ENCODE measurements around the gene RSRC2.
A peak's percentile ranks its signal among the peaks of the same experiment; 100 is the strongest.

The RSRC2 gene

GRCh38 chr12:122460641-122461040, 66.1 kb downstream of the RSRC2 start:
- Mint-ChIP-seq H3K4me1 (ENCODE audit: low read depth) (peaks cover 8% of the 10 kb centered on the region), H3K27me3 (ENCODE audit: low read depth) (no peaks in the 10 kb centered on the region), H3K9me3 (no peaks in the 10 kb centered on the region), H3K27ac (no peak overlapping the region), H3K4me3 (no peak overlapping the region), H3K36me3 (ENCODE audit: low read depth) (no peaks in the 10 kb centered on the region)
- DNase-seq (ENCODE audit: low spot score): no peak

DNA sequence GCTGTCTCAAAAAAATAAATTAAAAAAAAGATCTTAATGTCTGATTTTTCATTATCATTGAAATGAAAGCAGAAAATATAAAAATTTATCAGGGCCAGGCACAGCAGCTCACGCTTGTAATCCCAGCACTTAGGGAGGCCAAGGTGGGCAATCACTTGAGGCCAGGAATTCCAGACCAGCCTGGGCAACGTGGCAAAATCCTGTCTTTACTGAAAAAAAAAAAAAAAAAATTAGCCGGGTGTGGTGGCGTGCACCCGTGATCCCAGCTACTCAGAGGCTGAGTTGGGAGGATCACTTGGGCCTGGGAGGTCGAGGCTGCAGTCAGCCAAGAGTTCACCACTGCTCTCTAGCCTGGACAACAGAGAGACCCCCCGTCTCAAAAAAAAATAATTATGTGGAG, 66.7 kb downstream of the RSRC2 start:
- Mint-ChIP-seq H3K4me1 (ENCODE audit: low read depth) (peaks cover 8% of the 10 kb centered on the region), H3K36me3 (ENCODE audit: low read depth) (no peaks in the 10 kb centered on the region), H3K4me3 (no peak overlapping the region), H3K9me3 (no peaks in the 10 kb centered on the region), H3K27ac (no peak overlapping the region), H3K27me3 (ENCODE audit: low read depth) (no peaks in the 10 kb centered on the region)
- DNase-seq (ENCODE audit: low spot score): no peak

- Mint-ChIP-seq H3K27me3 (ENCODE audit: low read depth) (no peaks in the 10 kb centered on the region), H3K27ac (no peak overlapping the region), H3K9me3 (no peaks in the 10 kb centered on the region), H3K36me3 (ENCODE audit: low read depth) (no peaks in the 10 kb centered on the region), H3K4me1 (ENCODE audit: low read depth) (peaks cover 10% of the 10 kb centered on the region), H3K4me3 (no peak overlapping the region)
- DNase-seq (ENCODE audit: low spot score): no peak
Measured at GRCh38 chr12:122459211-122459610, 67.5 kb downstream of the RSRC2 start.

- Mint-ChIP-seq H3K4me1 (ENCODE audit: low read depth) (peaks cover 17% of the 10 kb centered on the region), H3K9me3 (peaks cover 4% of the 10 kb centered on the region), H3K4me3 (no peak overlapping the region), H3K27ac (peak overlapping the region; percentile 17), H3K36me3 (ENCODE audit: low read depth) (peaks cover 1% of the 10 kb centered on the region), H3K27me3 (ENCODE audit: low read depth) (no peaks in the 10 kb centered on the region)
- DNase-seq (ENCODE audit: low spot score): no peak
Measured at GRCh38 chr12:122458105-122459035, 68.4 kb downstream of the RSRC2 start.

DNA sequence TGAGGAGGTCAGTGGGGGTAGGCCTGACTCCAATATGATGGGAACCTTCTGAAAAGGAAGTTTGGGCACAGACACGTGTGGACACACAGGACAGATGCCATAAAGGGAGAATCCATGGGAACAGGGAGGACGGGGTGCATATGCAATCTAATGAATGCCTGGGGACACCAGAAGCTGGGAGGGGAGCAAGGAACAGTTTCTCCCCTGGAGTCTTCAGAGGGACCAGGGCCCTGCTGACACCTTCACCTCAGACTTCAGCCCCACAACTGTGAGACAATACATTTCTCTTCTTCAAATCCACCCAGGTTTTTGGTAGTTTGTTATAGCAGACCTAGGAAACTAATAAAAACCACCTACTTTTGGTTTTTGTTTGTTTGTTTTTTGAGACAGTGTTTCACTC, 69.1 kb downstream of the RSRC2 start:
- Mint-ChIP-seq H3K36me3 (ENCODE audit: low read depth) (peaks cover 1% of the 10 kb centered on the region), H3K4me3 (no peak overlapping the region), H3K9me3 (peaks cover 4% of the 10 kb centered on the region), H3K27ac (peak overlapping the region; percentile 17), H3K4me1 (ENCODE audit: low read depth) (peaks cover 25% of the 10 kb centered on the region), H3K27me3 (ENCODE audit: low read depth) (no peaks in the 10 kb centered on the region)
- no peak for DNase-seq (ENCODE audit: low spot score)

DNA sequence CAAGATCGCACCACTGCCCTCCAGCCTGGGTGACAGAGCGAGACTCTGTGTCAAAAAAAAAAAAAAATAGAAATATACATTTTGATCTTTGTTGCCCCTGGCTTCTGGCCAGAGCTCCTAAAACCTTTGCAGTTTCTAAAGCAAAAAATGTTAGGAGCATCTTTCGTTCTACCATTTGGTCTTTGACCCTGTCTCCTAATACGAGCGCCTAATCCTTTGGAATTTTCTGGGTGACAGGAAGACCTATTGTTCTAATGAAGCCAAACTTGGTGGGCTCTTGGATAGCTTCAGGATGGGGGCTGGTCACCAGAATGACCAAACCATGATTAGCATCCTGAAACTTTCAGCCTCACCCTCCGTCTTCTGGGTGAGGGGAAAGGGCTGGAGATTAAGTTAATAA, 72.0 kb downstream of the RSRC2 start:
- H3K36me3 Mint-ChIP-seq (ENCODE audit: low read depth): peaks cover 1% of the 10 kb centered on the region
- H3K4me1 Mint-ChIP-seq (ENCODE audit: low read depth): peaks cover 32% of the 10 kb centered on the region
- H3K4me3 Mint-ChIP-seq: no peak overlapping the region
- DNase-seq (ENCODE audit: low spot score): no peak
- no peak overlapping the region for H3K27ac Mint-ChIP-seq
- H3K27me3 Mint-ChIP-seq (ENCODE audit: low read depth): no peaks in the 10 kb centered on the region
- H3K9me3 Mint-ChIP-seq: peaks cover 4% of the 10 kb centered on the region

DNA sequence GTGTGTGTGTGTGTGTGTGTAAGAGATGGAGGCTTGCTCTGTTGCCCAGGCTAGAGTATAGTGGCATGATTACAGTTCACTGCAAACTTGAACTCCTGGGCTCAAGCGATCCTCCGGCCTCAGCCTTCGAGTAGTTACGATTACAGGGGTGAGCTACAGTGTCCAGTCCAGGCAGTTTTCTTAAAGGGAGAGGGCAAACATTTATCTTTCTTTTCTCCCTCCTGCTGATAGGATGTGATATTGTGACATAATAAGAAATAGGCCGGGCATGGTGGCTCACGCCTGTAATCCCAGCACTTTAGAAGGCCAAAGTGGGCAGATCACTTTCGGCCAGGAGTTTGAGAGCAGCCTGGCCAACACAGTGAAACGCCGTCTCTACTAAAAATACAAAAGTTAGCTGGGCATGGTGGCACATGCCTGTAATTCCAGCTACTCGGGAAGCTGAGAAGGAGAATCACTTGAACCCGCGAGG, 72.5 kb downstream of the RSRC2 start:
- Mint-ChIP-seq H3K27ac (peak overlapping the region; percentile 99), H3K4me3 (peak overlapping the region; percentile 71), H3K36me3 (ENCODE audit: low read depth) (peaks cover 1% of the 10 kb centered on the region), H3K27me3 (ENCODE audit: low read depth) (no peaks in the 10 kb centered on the region), H3K9me3 (peaks cover 4% of the 10 kb centered on the region), H3K4me1 (ENCODE audit: low read depth) (peaks cover 32% of the 10 kb centered on the region)
- DNase-seq (ENCODE audit: low spot score): no peak

All from T-helper 2 cell treated with Interferon-gamma antibody and Interleukin-4, amounts not matched to agents 5 μg/mL and 100 μg/mL, for 36 hours (primary cell).